ENCODE measurements around the gene AURKAIP1. TPM values are rescaled to one million over a fixed set of nuclear protein-coding genes. Genes with fewer than 3 reads are reported as not detected.

The AURKAIP1 gene
- total and polyA plus RNA-seq, 9 of the 15 experiments (the other 6 are each of a cell fraction or from before 2014, with no cell fraction given), result 7.8 to 478 (median 92.0) TPM

GRCh38 chr1:1397839-1398523 lies 23.0 kb upstream of the AURKAIP1 start (continued):
- TF ChIP-seq, protein P1, sequence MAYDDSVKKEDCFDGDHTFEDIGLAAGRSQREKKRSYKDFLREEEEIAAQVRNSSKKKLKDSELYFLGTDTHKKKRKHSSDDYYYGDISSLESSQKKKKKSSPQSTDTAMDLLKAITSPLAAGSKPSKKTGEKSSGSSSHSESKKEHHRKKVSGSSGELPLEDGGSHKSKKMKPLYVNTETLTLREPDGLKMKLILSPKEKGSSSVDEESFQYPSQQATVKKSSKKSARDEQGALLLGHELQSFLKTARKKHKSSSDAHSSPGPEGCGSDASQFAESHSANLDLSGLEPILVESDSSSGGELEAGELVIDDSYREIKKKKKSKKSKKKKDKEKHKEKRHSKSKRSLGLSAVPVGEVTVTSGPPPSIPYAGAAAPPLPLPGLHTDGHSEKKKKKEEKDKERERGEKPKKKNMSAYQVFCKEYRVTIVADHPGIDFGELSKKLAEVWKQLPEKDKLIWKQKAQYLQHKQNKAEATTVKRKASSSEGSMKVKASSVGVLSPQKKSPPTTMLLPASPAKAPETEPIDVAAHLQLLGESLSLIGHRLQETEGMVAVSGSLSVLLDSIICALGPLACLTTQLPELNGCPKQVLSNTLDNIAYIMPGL (CRISPR knock-in tag; IDR thresholded peaks at IDR 0.05), result no peak
- TF ChIP-seq FIP1L1 (IDR thresholded peaks at IDR 0.05; ENCODE audit: low read depth, low read length, poor library complexity, severe bottlenecking) (no peak), ZBTB7A (IDR thresholded peaks at IDR 0.05; ENCODE audit: borderline replicate concordance, control insufficient read depth, low read depth, low read length) (no peak), ZNF175 (CRISPR knock-in tag; IDR thresholded peaks at IDR 0.05; ENCODE audit: low read depth) (no peak), CC2D1A (IDR thresholded peaks at IDR 0.05) (peak; percentile 32; the same call in 1 of the 2 replicates), MAFK (IDR thresholded peaks at IDR 0.05; ENCODE audit: low read length) (no peak), CCAR2 (IDR thresholded peaks at IDR 0.05; ENCODE audit: low read depth, low read length) (no peak), LARP7 (IDR thresholded peaks at IDR 0.05) (no peak), ZNF507 (tag; conservative IDR thresholded peaks at IDR 0.05) (no peak), CHD4 (IDR thresholded peaks at IDR 0.05; ENCODE audit: insufficient read depth, insufficient replicate concordance, low read depth, low read length, poor library complexity, severe bottlenecking) (no peak), PATZ1 (CRISPR knock-in tag; IDR thresholded peaks at IDR 0.05; ENCODE audit: borderline replicate concordance) (no peak)
- TF ChIP-seq, protein P2, sequence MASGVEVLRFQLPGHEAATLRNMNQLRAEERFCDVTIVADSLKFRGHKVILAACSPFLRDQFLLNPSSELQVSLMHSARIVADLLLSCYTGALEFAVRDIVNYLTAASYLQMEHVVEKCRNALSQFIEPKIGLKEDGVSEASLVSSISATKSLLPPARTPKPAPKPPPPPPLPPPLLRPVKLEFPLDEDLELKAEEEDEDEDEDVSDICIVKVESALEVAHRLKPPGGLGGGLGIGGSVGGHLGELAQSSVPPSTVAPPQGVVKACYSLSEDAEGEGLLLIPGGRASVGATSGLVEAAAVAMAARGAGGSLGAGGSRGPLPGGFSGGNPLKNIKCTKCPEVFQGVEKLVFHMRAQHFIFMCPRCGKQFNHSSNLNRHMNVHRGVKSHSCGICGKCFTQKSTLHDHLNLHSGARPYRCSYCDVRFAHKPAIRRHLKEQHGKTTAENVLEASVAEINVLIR (CRISPR knock-in tag; IDR thresholded peaks at IDR 0.05), result no peak
- TF ChIP-seq, protein P3, sequence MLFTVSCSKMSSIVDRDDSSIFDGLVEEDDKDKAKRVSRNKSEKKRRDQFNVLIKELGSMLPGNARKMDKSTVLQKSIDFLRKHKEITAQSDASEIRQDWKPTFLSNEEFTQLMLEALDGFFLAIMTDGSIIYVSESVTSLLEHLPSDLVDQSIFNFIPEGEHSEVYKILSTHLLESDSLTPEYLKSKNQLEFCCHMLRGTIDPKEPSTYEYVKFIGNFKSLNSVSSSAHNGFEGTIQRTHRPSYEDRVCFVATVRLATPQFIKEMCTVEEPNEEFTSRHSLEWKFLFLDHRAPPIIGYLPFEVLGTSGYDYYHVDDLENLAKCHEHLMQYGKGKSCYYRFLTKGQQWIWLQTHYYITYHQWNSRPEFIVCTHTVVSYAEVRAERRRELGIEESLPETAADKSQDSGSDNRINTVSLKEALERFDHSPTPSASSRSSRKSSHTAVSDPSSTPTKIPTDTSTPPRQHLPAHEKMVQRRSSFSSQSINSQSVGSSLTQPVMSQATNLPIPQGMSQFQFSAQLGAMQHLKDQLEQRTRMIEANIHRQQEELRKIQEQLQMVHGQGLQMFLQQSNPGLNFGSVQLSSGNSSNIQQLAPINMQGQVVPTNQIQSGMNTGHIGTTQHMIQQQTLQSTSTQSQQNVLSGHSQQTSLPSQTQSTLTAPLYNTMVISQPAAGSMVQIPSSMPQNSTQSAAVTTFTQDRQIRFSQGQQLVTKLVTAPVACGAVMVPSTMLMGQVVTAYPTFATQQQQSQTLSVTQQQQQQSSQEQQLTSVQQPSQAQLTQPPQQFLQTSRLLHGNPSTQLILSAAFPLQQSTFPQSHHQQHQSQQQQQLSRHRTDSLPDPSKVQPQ (CRISPR knock-in tag; IDR thresholded peaks at IDR 0.05; ENCODE audit: borderline replicate concordance), result no peak
- TF ChIP-seq, protein P4, sequence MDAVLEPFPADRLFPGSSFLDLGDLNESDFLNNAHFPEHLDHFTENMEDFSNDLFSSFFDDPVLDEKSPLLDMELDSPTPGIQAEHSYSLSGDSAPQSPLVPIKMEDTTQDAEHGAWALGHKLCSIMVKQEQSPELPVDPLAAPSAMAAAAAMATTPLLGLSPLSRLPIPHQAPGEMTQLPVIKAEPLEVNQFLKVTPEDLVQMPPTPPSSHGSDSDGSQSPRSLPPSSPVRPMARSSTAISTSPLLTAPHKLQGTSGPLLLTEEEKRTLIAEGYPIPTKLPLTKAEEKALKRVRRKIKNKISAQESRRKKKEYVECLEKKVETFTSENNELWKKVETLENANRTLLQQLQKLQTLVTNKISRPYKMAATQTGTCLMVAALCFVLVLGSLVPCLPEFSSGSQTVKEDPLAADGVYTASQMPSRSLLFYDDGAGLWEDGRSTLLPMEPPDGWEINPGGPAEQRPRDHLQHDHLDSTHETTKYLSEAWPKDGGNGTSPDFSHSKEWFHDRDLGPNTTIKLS (IDR thresholded peaks at IDR 0.05; ENCODE audit: borderline replicate concordance, low read depth), result peak; percentile 47; the same call in 1 of the 2 replicates
- TF ChIP-seq, protein P5, sequence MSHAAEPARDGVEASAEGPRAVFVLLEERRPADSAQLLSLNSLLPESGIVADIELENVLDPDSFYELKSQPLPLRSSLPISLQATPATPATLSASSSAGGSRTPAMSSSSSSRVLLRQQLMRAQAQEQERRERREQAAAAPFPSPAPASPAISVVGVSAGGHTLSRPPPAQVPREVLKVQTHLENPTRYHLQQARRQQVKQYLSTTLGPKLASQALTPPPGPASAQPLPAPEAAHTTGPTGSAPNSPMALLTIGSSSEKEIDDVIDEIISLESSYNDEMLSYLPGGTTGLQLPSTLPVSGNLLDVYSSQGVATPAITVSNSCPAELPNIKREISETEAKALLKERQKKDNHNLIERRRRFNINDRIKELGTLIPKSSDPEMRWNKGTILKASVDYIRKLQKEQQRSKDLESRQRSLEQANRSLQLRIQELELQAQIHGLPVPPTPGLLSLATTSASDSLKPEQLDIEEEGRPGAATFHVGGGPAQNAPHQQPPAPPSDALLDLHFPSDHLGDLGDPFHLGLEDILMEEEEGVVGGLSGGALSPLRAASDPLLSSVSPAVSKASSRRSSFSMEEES (CRISPR knock-in tag; IDR thresholded peaks at IDR 0.05), result no peak

All from K562 (cell line).